HFFc6 (cell line): ENCODE data around the gene P2RX4. TPM values are rescaled to one million over a fixed set of nuclear protein-coding genes. Genes with fewer than 3 reads are reported as not detected.
A peak's percentile ranks its signal among the peaks of the same experiment; 100 is the strongest.

Experiments
- DNase-seq: peaks from one replicate; pipeline ENCODE4 v3.0.0-alpha.2; 2018
- H3K27ac Mint-ChIP-seq: 2 replicates; pipeline ENCODE4 v1.8.0; 2020; ENCODE audit warnings: mild to moderate bottlenecking, mixed read lengths
- H3K27me3 Mint-ChIP-seq: 2 replicates; pipeline ENCODE4 v1.8.0; 2021; ENCODE audit warnings: mild to moderate bottlenecking, moderate library complexity, mixed read lengths; ENCODE audit not compliant: insufficient read depth
- H3K36me3 Mint-ChIP-seq: 2 replicates; pipeline ENCODE4 v1.8.0; 2021; ENCODE audit warnings: low read depth, mixed read lengths
- H3K4me1 Mint-ChIP-seq: 2 replicates; pipeline ENCODE4 v1.8.0; 2020; ENCODE audit warnings: low read depth, mixed read lengths
- H3K4me3 Mint-ChIP-seq: 2 replicates; pipeline ENCODE4 v1.8.0; 2020; ENCODE audit warnings: mild to moderate bottlenecking, moderate library complexity, mixed read lengths
- H3K9me3 Mint-ChIP-seq: 2 replicates; pipeline ENCODE4 v1.8.0; 2020; ENCODE audit warnings: mild to moderate bottlenecking, mixed read lengths
- CTCF ChIP-seq: fragments of 200-600 bp; sonication (generic); IDR thresholded peaks from 2 replicates; pipeline ENCODE4 v1.5.0; 2021; ENCODE audit warnings: antibody characterized with exemption, mild to moderate bottlenecking
- total RNA-seq, 6 experiments: library from RNA; stranded (reverse); fragmentation: NEBNext Ultra II Directional; extraction: Animal tissue kit (Norgen Biotek cat#: 25700); gene quantifications; 2 replicates in 1 of 6; 3 replicates in 5 of 6; pipeline ENCODE4 v1.2.3, GENCODE V29; 2021

Gene P2RX4
- total RNA-seq, 6 experiments from 2014 or later, result 7.7 to 13.0 (median 9.6) TPM

GRCh38 chr12:121273364-121273896 lies 63.5 kb downstream of the P2RX4 start:
- Mint-ChIP-seq H3K27me3 (no peaks in the 10 kb centered on the region; the same call in 1 of the 2 replicates), H3K4me3 (no peak overlapping the region), H3K36me3 (peaks cover 17% of the 10 kb centered on the region), H3K4me1 (peaks cover 10% of the 10 kb centered on the region), H3K27ac (no peak overlapping the region), H3K9me3 (no peaks in the 10 kb centered on the region)
- no peak for DNase-seq
- TF ChIP-seq CTCF, result no peak

- H3K4me3 Mint-ChIP-seq, result no peak overlapping the region
- H3K27me3 Mint-ChIP-seq, result peaks cover 2% of the 10 kb centered on the region; the same call in 1 of the 2 replicates
- DNase-seq, result no peak
- peaks cover 10% of the 10 kb centered on the region for H3K4me1 Mint-ChIP-seq
- no peak overlapping the region for H3K27ac Mint-ChIP-seq
- no peak for TF ChIP-seq CTCF
- H3K9me3 Mint-ChIP-seq, result no peaks in the 10 kb centered on the region
- H3K36me3 Mint-ChIP-seq, result peaks cover 22% of the 10 kb centered on the region
These were observed 64.3 kb downstream of the P2RX4 start for GRCh38 chr12:121274036-121274763.

- H3K27ac Mint-ChIP-seq, result peak overlapping the region; percentile 86
- peaks cover 16% of the 10 kb centered on the region for H3K36me3 Mint-ChIP-seq
- no peak for TF ChIP-seq CTCF
- H3K4me1 Mint-ChIP-seq, result peaks cover 10% of the 10 kb centered on the region
- H3K9me3 Mint-ChIP-seq, result no peaks in the 10 kb centered on the region
- no peak for DNase-seq
- peaks cover 2% of the 10 kb centered on the region; the same call in 1 of the 2 replicates for H3K27me3 Mint-ChIP-seq
- H3K4me3 Mint-ChIP-seq, result no peak overlapping the region
These were observed 67.4 kb downstream of the P2RX4 start for GRCh38 chr12:121277374-121277759.

- Mint-ChIP-seq H3K4me3 (no peak overlapping the region), H3K27ac (no peak overlapping the region), H3K4me1 (peaks cover 10% of the 10 kb centered on the region), H3K9me3 (no peaks in the 10 kb centered on the region), H3K36me3 (peaks cover 16% of the 10 kb centered on the region), H3K27me3 (peaks cover 2% of the 10 kb centered on the region; the same call in 1 of the 2 replicates)
- DNase-seq, result no peak
- TF ChIP-seq CTCF, result no peak
These were observed 68.5 kb downstream of the P2RX4 start for GRCh38 chr12:121278169-121279070.

- peaks cover 2% of the 10 kb centered on the region; the same call in 1 of the 2 replicates for H3K27me3 Mint-ChIP-seq
- H3K36me3 Mint-ChIP-seq, result peaks cover 16% of the 10 kb centered on the region
- H3K27ac Mint-ChIP-seq, result no peak overlapping the region
- no peak for DNase-seq
- TF ChIP-seq CTCF, result no peak
- H3K9me3 Mint-ChIP-seq, result no peaks in the 10 kb centered on the region
- H3K4me1 Mint-ChIP-seq, result peaks cover 10% of the 10 kb centered on the region
- H3K4me3 Mint-ChIP-seq, result no peak overlapping the region
These were observed 69.1 kb downstream of the P2RX4 start for GRCh38 chr12:121279071-121279375.
